CMK (cell line): ENCODE measurements around the gene KRT72.

Source experiments
- DNase-seq: peaks from one replicate; pipeline ENCODE4 v3.0.0-alpha.2; 2010; ENCODE audit warnings: low read depth

The KRT72 gene

DNA sequence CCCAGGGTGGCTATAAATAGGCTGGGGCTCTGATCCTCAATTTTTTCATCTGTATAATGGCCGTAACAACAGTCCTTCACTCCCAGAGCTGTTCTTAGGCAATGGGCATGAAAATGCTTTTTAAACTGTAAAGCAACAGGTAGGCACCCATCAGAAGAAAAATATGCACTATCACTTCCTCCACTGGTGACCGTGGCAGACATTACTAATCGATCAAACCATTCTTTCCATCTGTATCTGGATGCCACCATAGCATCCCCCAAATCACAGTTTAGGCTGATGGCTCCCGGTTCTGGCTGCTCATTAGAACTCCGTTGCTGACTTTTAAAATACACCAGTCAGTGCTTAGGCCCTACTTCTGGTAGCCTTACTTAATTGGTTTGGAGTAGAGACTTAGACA is 59.6 kb downstream of the KRT72 start:
- DNase-seq, result no peak

- DNase-seq, result no peak
These were observed 60.7 kb downstream of the KRT72 start for GRCh38 chr12:52540531-52540930.

GRCh38 chr12:52539821-52540173 is 61.5 kb downstream of the KRT72 start:
- DNase-seq, result no peak

GRCh38 chr12:52539083-52539820 is 62.0 kb downstream of the KRT72 start:
- DNase-seq, result no peak

GRCh38 chr12:52537101-52537500 is 64.2 kb downstream of the KRT72 start:
- DNase-seq, result no peak
